GM12864 (cell line): Measurements from ENCODE around the gene MRPL53.
A peak's percentile ranks its signal among the peaks of the same experiment; 100 is the strongest.

ENCODE experiments used
- DNase-seq: peaks from one replicate; pipeline ENCODE4 v3.0.0-alpha.2; 2011; ENCODE audit warnings: low read depth
- H3K4me3 ChIP-seq: 2 replicates; pipeline ENCODE4 v1.5.1; 2011; ENCODE audit warnings: mild to moderate bottlenecking, low read depth, low read length, control low read depth
- CTCF ChIP-seq: IDR thresholded peaks from 2 replicates; pipeline ENCODE4 v1.5.1; 2011; ENCODE audit warnings: low read depth, mild to moderate bottlenecking, moderate library complexity, low read length, control low read depth, inconsistent platforms; ENCODE audit errors: missing control alignments

The MRPL53 gene

GRCh38 chr2:74482801-74483674 lies 10.6 kb upstream of the MRPL53 start, which contains the start of the genes CCDC142 and TTC31:
Gene CCDC142 (minus strand): TSS chr2:74482998. CDS start chr2:74482837, 161 bp downstream.
Gene TTC31 (plus strand): TSS chr2:74483081. CDS start chr2:74483096, 15 bp downstream.
- DNase-seq, result peak; percentile 84
- peak within 1 kb of the TSS; percentile 95 for H3K4me3 ChIP-seq
- TF ChIP-seq CTCF, result peak; percentile 92

DNA sequence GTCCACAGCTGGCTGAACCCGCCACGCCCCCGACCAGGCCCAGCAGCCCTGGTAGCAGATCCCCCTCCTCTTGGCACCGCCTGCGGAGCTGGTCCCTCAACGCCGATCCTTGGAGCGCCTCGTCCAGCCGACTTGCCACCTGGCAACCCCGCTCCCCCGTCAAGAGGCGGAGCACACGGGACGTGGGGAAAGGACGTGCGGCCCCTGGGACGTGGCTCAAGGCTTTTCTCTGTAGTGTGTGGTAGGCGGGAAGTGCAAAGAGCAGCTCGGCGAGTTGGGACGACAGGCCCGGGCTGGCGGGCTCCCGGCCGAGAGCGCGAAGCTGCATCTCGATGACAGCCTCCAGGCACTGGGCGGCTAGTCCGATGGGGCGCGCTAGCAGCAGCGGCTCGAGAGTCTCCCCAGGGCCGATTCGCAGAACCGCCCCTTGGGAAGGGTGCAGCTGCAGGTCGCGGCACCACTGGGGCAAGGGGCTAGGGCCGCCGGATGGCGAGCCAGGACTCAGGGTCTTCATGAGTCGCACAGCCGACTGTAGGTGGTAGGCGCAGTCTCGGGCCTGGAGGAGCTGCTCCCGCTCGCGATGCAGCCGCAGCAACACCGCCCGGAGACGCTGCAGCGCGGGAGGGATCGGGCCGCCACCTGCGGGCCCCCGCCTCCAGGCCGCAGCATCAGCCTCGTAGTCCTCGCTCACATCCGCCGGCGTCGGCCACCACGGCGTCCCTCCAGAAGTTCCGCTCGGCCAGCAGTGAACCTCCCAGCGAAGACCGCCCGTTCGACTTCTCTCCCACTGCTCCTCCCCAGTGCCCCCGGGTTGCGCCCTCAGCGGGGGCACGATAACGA lies 9.7 kb upstream of the MRPL53 start:
- TF ChIP-seq CTCF, result no peak
- DNase-seq, result no peak
- peak overlapping the region; percentile 95 for H3K4me3 ChIP-seq

GRCh38 chr2:74481431-74481830 lies 9.0 kb upstream of the MRPL53 start:
- DNase-seq, result no peak
- peak overlapping the region; percentile 95 for H3K4me3 ChIP-seq
- TF ChIP-seq CTCF, result no peak

- peak; percentile 55 for TF ChIP-seq CTCF
- DNase-seq, result no peak
- H3K4me3 ChIP-seq, result no peak overlapping the region
These were observed 2.4 kb upstream of the MRPL53 start for GRCh38 chr2:74474899-74475298.

- no peak for DNase-seq
- TF ChIP-seq CTCF, result no peak
- no peak overlapping the region for H3K4me3 ChIP-seq
These were observed 2.0 kb upstream of the MRPL53 start for GRCh38 chr2:74474481-74474880.

DNA sequence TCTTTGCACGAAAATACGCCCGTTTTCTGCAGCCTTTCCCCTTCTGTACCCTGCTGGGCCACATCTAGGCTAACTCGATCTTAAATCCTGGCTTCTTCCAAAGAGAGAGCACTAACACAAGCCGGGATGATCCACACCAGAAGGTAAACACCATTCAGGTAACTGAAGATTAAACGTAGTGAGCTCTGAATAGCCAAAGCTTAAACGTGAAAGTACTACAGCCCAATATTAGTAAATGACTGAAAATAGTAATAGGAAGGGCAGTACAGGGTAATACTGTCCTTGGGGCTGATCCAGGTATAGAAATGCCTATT lies 422 bp upstream of the MRPL53 start:
- DNase-seq, result no peak
- peak overlapping the region; percentile 79 for H3K4me3 ChIP-seq
- TF ChIP-seq CTCF, result no peak
